Measurements from ENCODE around the gene TMEM63C. TPM values are rescaled to one million over a fixed set of nuclear protein-coding genes. Genes with fewer than 3 reads are reported as not detected.

The TMEM63C gene
- total RNA-seq, 1 experiment from 2014 or later = 5.2 TPM

- Histone ChIP-seq H3K27me3 (no peaks in the 10 kb centered on the region), H3K36me3 (no peaks in the 10 kb centered on the region), H3K4me1 (no peaks in the 10 kb centered on the region), H3K4me3 (no peak overlapping the region), H3K9me3 (replicated peaks) (no peaks in the 10 kb centered on the region), H3K27ac (no peak overlapping the region)
- DNase-seq = no peak
Measured at GRCh38 chr14:77239412-77239811, 57.8 kb downstream of the TMEM63C start.

DNA sequence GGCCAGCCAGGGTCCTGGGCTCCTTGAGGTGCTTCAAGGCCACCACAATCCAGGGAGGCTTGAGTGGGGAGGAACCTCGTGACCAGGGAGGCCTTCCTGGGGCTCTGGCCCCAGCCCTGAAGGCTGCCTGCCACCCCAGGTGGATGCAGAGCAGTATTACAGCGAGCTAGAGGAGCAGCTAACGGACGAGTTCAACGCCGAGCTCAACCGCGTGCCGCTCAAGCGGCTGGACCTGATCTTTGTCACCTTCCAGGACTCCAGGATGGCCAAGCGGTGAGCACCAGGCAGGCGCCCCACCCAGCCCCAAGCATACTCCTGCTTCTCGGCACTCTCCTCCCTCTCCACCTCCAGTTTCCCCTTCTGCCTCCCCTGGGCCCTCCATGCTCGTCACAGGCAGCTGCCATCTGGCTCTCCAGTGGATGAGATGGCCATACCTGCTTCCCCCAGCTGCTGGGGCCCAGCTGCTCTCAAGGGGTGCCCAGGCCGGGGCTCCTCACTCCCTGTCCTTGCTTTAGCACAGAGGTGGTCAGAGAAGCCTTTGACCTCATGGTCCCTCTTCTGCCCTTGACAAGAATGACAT lies 58.8 kb downstream of the TMEM63C start:
- H3K4me3 ChIP-seq = no peak overlapping the region
- no peaks in the 10 kb centered on the region for H3K9me3 ChIP-seq (replicated peaks)
- H3K27me3 ChIP-seq = no peaks in the 10 kb centered on the region
- H3K4me1 ChIP-seq = no peaks in the 10 kb centered on the region
- DNase-seq = no peak
- no peaks in the 10 kb centered on the region for H3K36me3 ChIP-seq
- no peak overlapping the region for H3K27ac ChIP-seq

- no peaks in the 10 kb centered on the region for H3K4me1 ChIP-seq
- H3K27ac ChIP-seq = no peak overlapping the region
- DNase-seq = no peak
- H3K27me3 ChIP-seq = no peaks in the 10 kb centered on the region
- no peaks in the 10 kb centered on the region for H3K36me3 ChIP-seq
- H3K4me3 ChIP-seq = no peak overlapping the region
- no peaks in the 10 kb centered on the region for H3K9me3 ChIP-seq (replicated peaks)
Measured at GRCh38 chr14:77241955-77242354, 60.4 kb downstream of the TMEM63C start.

- Histone ChIP-seq H3K9me3 (replicated peaks) (no peaks in the 10 kb centered on the region), H3K4me3 (no peak overlapping the region), H3K27ac (no peak overlapping the region), H3K4me1 (no peaks in the 10 kb centered on the region), H3K36me3 (no peaks in the 10 kb centered on the region), H3K27me3 (no peaks in the 10 kb centered on the region)
- DNase-seq = no peak
Measured at GRCh38 chr14:77242752-77243151, 61.2 kb downstream of the TMEM63C start.

- Histone ChIP-seq H3K4me3 (no peak overlapping the region), H3K27me3 (no peaks in the 10 kb centered on the region), H3K36me3 (no peaks in the 10 kb centered on the region), H3K4me1 (no peaks in the 10 kb centered on the region), H3K9me3 (replicated peaks) (no peaks in the 10 kb centered on the region), H3K27ac (no peak overlapping the region)
- no peak for DNase-seq
Measured at GRCh38 chr14:77243853-77244252, 62.3 kb downstream of the TMEM63C start.

DNA sequence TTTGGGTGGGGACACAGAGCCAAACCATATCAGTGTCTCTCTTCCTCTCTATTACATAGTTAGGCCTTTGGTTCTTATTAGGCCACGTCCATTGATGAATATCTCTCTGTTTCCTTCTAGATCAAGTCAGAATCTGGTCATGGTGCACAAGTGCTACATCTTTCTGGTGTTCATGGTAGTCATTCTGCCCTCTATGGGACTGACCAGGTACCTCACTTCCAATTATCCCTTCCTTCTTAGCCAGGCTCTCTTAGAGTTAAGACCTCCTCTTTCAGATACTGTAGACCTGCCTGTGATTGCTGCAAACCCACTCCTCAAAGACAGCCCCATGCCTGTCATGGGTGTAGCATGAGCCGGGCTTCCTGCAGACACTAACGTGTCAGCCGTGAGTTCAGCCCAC lies 64.2 kb downstream of the TMEM63C start:
- H3K27me3 ChIP-seq = no peaks in the 10 kb centered on the region
- no peaks in the 10 kb centered on the region for H3K9me3 ChIP-seq (replicated peaks)
- no peak overlapping the region for H3K27ac ChIP-seq

GRCh38 chr14:77246784-77247183 lies 65.2 kb downstream of the TMEM63C start:
- H3K9me3 ChIP-seq (replicated peaks) = no peaks in the 10 kb centered on the region
- no peaks in the 10 kb centered on the region for H3K4me1 ChIP-seq
- no peak overlapping the region for H3K4me3 ChIP-seq
- H3K27me3 ChIP-seq = no peaks in the 10 kb centered on the region
- H3K36me3 ChIP-seq = no peaks in the 10 kb centered on the region
- DNase-seq = no peak
- H3K27ac ChIP-seq = no peak overlapping the region

More for the DNA sequence above, 64.2 kb downstream of the TMEM63C start:
- H3K36me3 ChIP-seq = no peaks in the 10 kb centered on the region
- H3K4me3 ChIP-seq = no peak overlapping the region
- no peaks in the 10 kb centered on the region for H3K4me1 ChIP-seq
- no peak for DNase-seq

- no peak for DNase-seq
- no peak overlapping the region for H3K4me3 ChIP-seq
- no peak overlapping the region for H3K27ac ChIP-seq
- no peaks in the 10 kb centered on the region for H3K4me1 ChIP-seq
- H3K9me3 ChIP-seq (replicated peaks) = no peaks in the 10 kb centered on the region
- H3K27me3 ChIP-seq = no peaks in the 10 kb centered on the region
- no peaks in the 10 kb centered on the region for H3K36me3 ChIP-seq
Measured at GRCh38 chr14:77248666-77249065, 67.1 kb downstream of the TMEM63C start.

- Histone ChIP-seq H3K4me3 (no peak overlapping the region), H3K9me3 (replicated peaks) (no peaks in the 10 kb centered on the region), H3K27ac (no peak overlapping the region), H3K36me3 (no peaks in the 10 kb centered on the region), H3K4me1 (no peaks in the 10 kb centered on the region), H3K27me3 (no peaks in the 10 kb centered on the region)
- no peak for DNase-seq
Measured at GRCh38 chr14:77249286-77249685, 67.7 kb downstream of the TMEM63C start.

DNA sequence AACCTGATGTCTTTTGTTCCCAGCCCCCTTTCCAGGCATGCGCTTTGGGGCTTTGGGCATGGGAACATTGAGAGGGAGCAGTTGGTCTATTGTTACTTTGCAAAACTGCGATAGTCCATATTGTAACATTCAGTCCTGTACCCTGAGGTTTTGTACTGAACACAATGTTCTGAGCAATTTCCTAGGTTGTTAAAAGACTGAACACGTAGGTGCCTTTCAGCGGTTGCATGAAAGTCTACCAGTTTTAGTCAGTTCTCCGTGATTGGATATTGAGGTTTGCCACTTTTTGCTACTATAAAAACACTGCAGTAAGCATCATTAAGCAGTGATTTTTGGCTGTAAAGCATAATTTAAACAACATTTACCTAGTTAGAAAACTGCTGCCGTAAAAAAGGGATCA lies 69.3 kb downstream of the TMEM63C start:
- H3K27me3 ChIP-seq = no peaks in the 10 kb centered on the region
- no peak overlapping the region for H3K27ac ChIP-seq
- DNase-seq = no peak
- H3K36me3 ChIP-seq = no peaks in the 10 kb centered on the region
- H3K4me1 ChIP-seq = no peaks in the 10 kb centered on the region
- H3K4me3 ChIP-seq = no peak overlapping the region
- H3K9me3 ChIP-seq (replicated peaks) = no peaks in the 10 kb centered on the region

- Histone ChIP-seq H3K36me3 (no peaks in the 10 kb centered on the region), H3K9me3 (replicated peaks) (no peaks in the 10 kb centered on the region), H3K4me3 (no peak overlapping the region), H3K27me3 (no peaks in the 10 kb centered on the region), H3K4me1 (no peaks in the 10 kb centered on the region), H3K27ac (no peak overlapping the region)
- no peak for DNase-seq
Measured at GRCh38 chr14:77251870-77252269, 70.3 kb downstream of the TMEM63C start.

DNA sequence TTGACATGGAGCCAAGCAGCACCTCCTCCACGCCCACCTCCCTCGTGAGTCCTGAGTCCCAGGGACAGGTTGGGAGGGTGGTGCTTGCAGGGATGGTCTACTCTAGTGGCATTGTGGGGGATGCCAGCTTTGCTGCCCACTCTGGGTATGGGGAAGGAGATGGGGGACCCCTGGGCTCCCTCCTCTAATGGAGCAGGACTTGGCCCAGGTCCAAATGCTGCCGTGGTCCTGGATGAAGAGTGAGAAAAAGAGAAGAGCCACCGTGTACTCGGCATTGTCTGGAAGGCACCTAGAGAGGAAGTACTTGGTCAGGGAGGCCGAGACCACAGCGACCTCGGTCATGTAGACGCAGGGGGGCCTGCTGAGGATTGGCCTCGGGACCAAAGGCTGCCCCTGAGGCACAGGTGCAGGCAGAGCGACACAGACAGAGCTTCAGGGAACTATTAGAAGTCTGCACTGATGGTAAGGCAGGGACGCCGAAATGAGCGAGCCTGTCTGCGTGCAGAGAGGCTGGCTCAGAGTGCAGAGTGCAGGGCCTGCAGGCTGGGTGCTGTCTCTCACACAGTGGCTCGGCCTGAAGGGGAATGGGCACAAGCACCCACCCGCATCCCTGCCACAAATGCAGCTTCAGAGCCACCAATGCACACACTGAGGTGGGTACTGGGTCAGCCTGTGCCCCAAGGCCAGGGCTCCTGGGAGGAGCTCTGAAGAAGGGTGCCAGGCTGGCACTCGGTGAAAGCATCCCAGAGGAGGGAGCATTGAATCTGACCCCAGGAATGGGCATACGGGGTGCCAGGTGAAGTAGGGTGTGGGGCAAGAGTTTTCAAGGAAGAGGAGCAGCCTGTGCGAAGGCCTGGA lies 72.0 kb downstream of the TMEM63C start:
- H3K27me3 ChIP-seq = no peaks in the 10 kb centered on the region
- H3K4me3 ChIP-seq = no peak overlapping the region
- H3K4me1 ChIP-seq = no peaks in the 10 kb centered on the region
- H3K27ac ChIP-seq = no peak overlapping the region
- no peaks in the 10 kb centered on the region for H3K9me3 ChIP-seq (replicated peaks)
- DNase-seq = no peak
- H3K36me3 ChIP-seq = no peaks in the 10 kb centered on the region

- no peaks in the 10 kb centered on the region for H3K9me3 ChIP-seq (replicated peaks)
- no peaks in the 10 kb centered on the region for H3K27me3 ChIP-seq
- H3K4me3 ChIP-seq = no peak overlapping the region
- no peaks in the 10 kb centered on the region for H3K4me1 ChIP-seq
- H3K27ac ChIP-seq = no peak overlapping the region
- H3K36me3 ChIP-seq = no peaks in the 10 kb centered on the region
- no peak for DNase-seq
Measured at GRCh38 chr14:77256694-77257093, 75.1 kb downstream of the TMEM63C start.

DNA sequence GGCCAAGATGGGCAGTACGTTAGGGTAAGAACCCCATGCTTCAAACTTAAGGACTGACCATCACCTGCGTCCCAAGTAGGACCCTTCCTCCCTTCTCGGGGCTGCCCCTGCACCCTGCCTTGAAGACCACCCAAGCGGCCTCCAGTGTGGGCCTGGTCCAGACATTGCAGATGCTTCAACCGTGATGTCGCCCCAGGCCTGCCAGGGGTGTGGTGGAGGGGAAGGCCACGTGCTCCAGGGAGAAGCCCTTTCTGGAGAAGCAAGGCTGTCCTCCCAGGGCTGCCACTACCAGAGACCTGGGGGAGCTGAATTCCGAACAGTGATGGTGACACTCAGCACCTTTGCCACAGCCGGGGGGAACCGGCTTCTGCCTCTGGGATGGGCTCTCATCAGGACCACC lies 76.1 kb downstream of the TMEM63C start:
- Histone ChIP-seq H3K4me1 (no peaks in the 10 kb centered on the region), H3K36me3 (no peaks in the 10 kb centered on the region), H3K27me3 (no peaks in the 10 kb centered on the region), H3K27ac (no peak overlapping the region), H3K4me3 (no peak overlapping the region), H3K9me3 (replicated peaks) (no peaks in the 10 kb centered on the region)
- no peak for DNase-seq

DNA sequence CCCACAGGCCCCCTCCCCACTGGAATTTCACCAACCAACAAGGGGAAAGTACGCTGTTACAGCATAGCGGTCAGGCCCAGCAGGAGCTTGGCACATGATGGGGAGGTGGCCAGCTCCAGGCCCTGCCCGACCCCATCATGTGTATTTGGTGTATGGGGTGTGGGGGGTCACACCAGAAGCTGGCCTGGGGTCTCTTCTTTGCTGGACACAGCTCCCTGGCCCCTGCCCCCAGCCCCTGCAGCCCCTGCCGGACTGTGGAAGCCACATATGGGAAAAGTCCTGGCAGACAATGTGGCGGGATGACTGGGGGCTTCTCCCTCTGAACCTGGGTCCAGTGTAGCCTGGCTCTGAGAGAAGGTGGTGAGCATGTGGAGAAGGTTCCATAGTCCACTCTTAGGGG lies 77.0 kb downstream of the TMEM63C start:
- no peaks in the 10 kb centered on the region for H3K9me3 ChIP-seq (replicated peaks)
- no peak overlapping the region for H3K4me3 ChIP-seq
- H3K27ac ChIP-seq = no peak overlapping the region
- no peaks in the 10 kb centered on the region for H3K27me3 ChIP-seq
- no peaks in the 10 kb centered on the region for H3K36me3 ChIP-seq
- H3K4me1 ChIP-seq = no peaks in the 10 kb centered on the region
- DNase-seq = no peak

Measured in SJCRH30 (cell line).